DOHH2 (cell line): ENCODE results near the gene GADD45A.

Experiments
- CTCF ChIP-seq: fragments of 200-600 bp; sonication (generic); IDR thresholded peaks from one replicate; pipeline ENCODE4 v1.5.1; 2014; ENCODE audit warnings: antibody characterized with exemption, mild to moderate bottlenecking, low read depth, low read length; ENCODE audit not compliant: poor library complexity, severe bottlenecking
- EZH2phosphoT487 ChIP-seq: fragments of 200-600 bp; sonication (generic); IDR thresholded peaks from 2 replicates; pipeline ENCODE4 v1.6.1; 2017; ENCODE audit warnings: borderline replicate concordance, mild to moderate bottlenecking, antibody characterized with exemption, low read length, moderate library complexity, mixed read lengths

GRCh38 chr1:67705735-67706453, 20.9 kb downstream of the GADD45A start:
- TF ChIP-seq CTCF (no peak), EZH2phosphoT487 (no peak)
